LNCAP (cell line): ENCODE results near the gene TECPR1.

Source experiments
- CTCF ChIP-seq: fragments of 450-650 bp; IDR thresholded peaks from 2 replicates; pipeline ENCODE4 v1.5.1; 2017; ENCODE audit warnings: mild to moderate bottlenecking

TECPR1 gene

GRCh38 chr7:98283127-98283886, 31.3 kb upstream of the TECPR1 start:
- TF ChIP-seq CTCF = no peak

GRCh38 chr7:98282703-98283102, 30.7 kb upstream of the TECPR1 start:
- no peak for TF ChIP-seq CTCF

GRCh38 chr7:98281757-98282606, 29.9 kb upstream of the TECPR1 start:
- TF ChIP-seq CTCF = no peak

GRCh38 chr7:98280791-98281756, 29.0 kb upstream of the TECPR1 start, which contains the start of gene BRI3:
TSS of gene BRI3 (plus strand) at chr7:98281686. CDS start at chr7:98281796, 110 bp downstream.
- TF ChIP-seq CTCF = no peak

GRCh38 chr7:98280296-98280695, 28.3 kb upstream of the TECPR1 start:
- TF ChIP-seq CTCF = no peak

- TF ChIP-seq CTCF = no peak
Measured at GRCh38 chr7:98278936-98279335, 26.9 kb upstream of the TECPR1 start.

- TF ChIP-seq CTCF = no peak
Measured at GRCh38 chr7:98278408-98278807, 26.4 kb upstream of the TECPR1 start.
